MCF 10A (cell line): ENCODE measurements around the gene TCAP. TPM values are rescaled to one million over a fixed set of nuclear protein-coding genes. Genes with fewer than 3 reads are reported as not detected.

ENCODE experiments used
- BruUV-seq: library from RNA; stranded (reverse); fragments of 400-500 nt; replicated peaks from 2 replicates; lab custom pipeline; 2021; lab: Mats Ljungman, UMichigan
- CTCF ChIA-PET: fragments of 300-600 bp; sonication (Branson Sonifier 250); formaldehyde crosslinking; extraction: SDS; loops from one replicate; lab custom pipeline; 2021; ENCODE audit warnings: antibody characterized with exemption, inconsistent platforms; lab: Yijun Ruan, JAX
- POLR2A ChIA-PET: fragments of 300-600, 350-650 bp; sonication (Branson Sonifier 250); formaldehyde crosslinking; extraction: SDS; loops from one replicate; lab custom pipeline; 2020; ENCODE audit warnings: antibody characterized with exemption, inconsistent platforms; lab: Yijun Ruan, JAX
- DNase-seq: peaks from one replicate; pipeline ENCODE4 v3.0.0-alpha.2; 2018; ENCODE audit not compliant: unreplicated experiment
- H3K27ac Mint-ChIP-seq: one replicate; pipeline ENCODE4 v1.8.0; 2022; ENCODE audit warnings: mild to moderate bottlenecking, low read depth, mixed read lengths; ENCODE audit not compliant: unreplicated experiment
- H3K27me3 Mint-ChIP-seq: one replicate; pipeline ENCODE4 v1.8.0; 2022; ENCODE audit warnings: mixed read lengths; ENCODE audit not compliant: insufficient read depth, unreplicated experiment
- H3K36me3 Mint-ChIP-seq: one replicate; pipeline ENCODE4 v1.8.0; 2022; ENCODE audit warnings: mild to moderate bottlenecking, moderate library complexity, mixed read lengths; ENCODE audit not compliant: insufficient read depth, unreplicated experiment
- H3K4me1 Mint-ChIP-seq: one replicate; pipeline ENCODE4 v1.8.0; 2022; ENCODE audit warnings: mixed read lengths; ENCODE audit not compliant: insufficient read depth, unreplicated experiment
- H3K4me3 Mint-ChIP-seq: one replicate; pipeline ENCODE4 v1.8.0; 2022; ENCODE audit warnings: mild to moderate bottlenecking, moderate library complexity, mixed read lengths; ENCODE audit not compliant: unreplicated experiment
- H3K9me3 Mint-ChIP-seq: one replicate; pipeline ENCODE4 v1.8.0; 2022; ENCODE audit warnings: mixed read lengths; ENCODE audit not compliant: unreplicated experiment
- CTCF ChIP-seq: fragments of 200-600 bp; IDR thresholded peaks from one replicate; pipeline ENCODE4 v1.8.0; 2022; ENCODE audit warnings: antibody characterized with exemption, mild to moderate bottlenecking; ENCODE audit not compliant: unreplicated experiment
- intact Hi-C: fragments of 100-400 bp; cut with micrococcal nuclease; formaldehyde crosslinking; loops from 2 replicates; pipeline ENCODE4 v1.14.1; 2022
- total RNA-seq: library from RNA; stranded (reverse); gene quantifications from 2 replicates; pipeline ENCODE4 v1.2.3, GENCODE V29; 2022

TCAP gene
- total RNA-seq, 1 experiment from 2014 or later, result 0.37 TPM

- Mint-ChIP-seq H3K4me3 (no peak overlapping the region), H3K36me3 (peaks cover 13% of the 10 kb centered on the region), H3K4me1 (peaks cover 10% of the 10 kb centered on the region), H3K9me3 (no peaks in the 10 kb centered on the region), H3K27me3 (peaks cover 23% of the 10 kb centered on the region), H3K27ac (no peak overlapping the region)
- no peak for DNase-seq
- BruUV-seq, result no TSS peak
- ChIA-PET CTCF (interaction anchor here (0.7 to 1.3 kb wide), 7 partner anchors 9 to 155 kb away, joined by 3 to 5 read pairs (median 3); no protein-coding TSS in a partner anchor), POLR2A (interaction anchor here (1.0 to 1.1 kb wide), 3 partner anchors 16 to 51 kb away, joined by 3 read pairs; no protein-coding TSS in a partner anchor)
- intact Hi-C loops, result no loop called here
- TF ChIP-seq CTCF, result no peak
Observed at GRCh38 chr17:39672522-39673334, 7.6 kb downstream of the TCAP start.

GRCh38 chr17:39673335-39674081 is 8.4 kb downstream of the TCAP start:
- peaks cover 7% of the 10 kb centered on the region for H3K4me1 Mint-ChIP-seq
- peaks cover 18% of the 10 kb centered on the region for H3K27me3 Mint-ChIP-seq
- DNase-seq, result no peak
- CTCF ChIA-PET, result interaction anchor here (0.6 to 0.9 kb wide), 2 partner anchors 51 to 703 kb away, joined by 3 read pairs; no protein-coding TSS in a partner anchor
- no TSS peak for BruUV-seq
- H3K9me3 Mint-ChIP-seq, result no peaks in the 10 kb centered on the region
- intact Hi-C loops, result no loop called here
- H3K27ac Mint-ChIP-seq, result no peak overlapping the region
- POLR2A ChIA-PET, result interaction anchor here (1.0 kb wide), 2 partner anchors 23 to 52 kb away, joined by 3 read pairs; no protein-coding TSS in a partner anchor
- TF ChIP-seq CTCF, result no peak
- H3K36me3 Mint-ChIP-seq, result peaks cover 13% of the 10 kb centered on the region
- no peak overlapping the region for H3K4me3 Mint-ChIP-seq

- Mint-ChIP-seq H3K27me3 (peaks cover 11% of the 10 kb centered on the region), H3K9me3 (no peaks in the 10 kb centered on the region), H3K36me3 (peaks cover 11% of the 10 kb centered on the region), H3K4me3 (no peak overlapping the region), H3K27ac (no peak overlapping the region), H3K4me1 (peaks cover 4% of the 10 kb centered on the region)
- DNase-seq, result no peak
- intact Hi-C loops, result no loop called here
- BruUV-seq, result no TSS peak
- POLR2A ChIA-PET, result no interaction called here
- CTCF ChIA-PET, result interaction anchor here (0.6 to 1.0 kb wide), 3 partner anchors 26 to 704 kb away, joined by 3 to 4 read pairs (median 3); no protein-coding TSS in a partner anchor
- no peak for TF ChIP-seq CTCF
Observed at GRCh38 chr17:39674179-39674578, 9.0 kb downstream of the TCAP start.
